GM23248 (cell line): Measurements from ENCODE around the gene AXIN1. TPM values are rescaled to one million over a fixed set of nuclear protein-coding genes. Genes with fewer than 3 reads are reported as not detected.

ENCODE experiments used
- DNase-seq: peaks from one replicate; pipeline ENCODE4 v3.0.0-alpha.2; 2015
- H2AFZ ChIP-seq: fragments of 200-600 bp; sonication (generic); 2 replicates; pipeline ENCODE4 v1.6.1; 2016; ENCODE audit warnings: antibody characterized with exemption
- H3F3A ChIP-seq: fragments of 200-600 bp; sonication (generic); 2 replicates; pipeline ENCODE4 v1.6.1; 2016; ENCODE audit warnings: mild to moderate bottlenecking, antibody characterized with exemption, mixed run types; ENCODE audit not compliant: insufficient read depth
- H3K27ac ChIP-seq: fragments of 200-600 bp; sonication (generic); 2 replicates; pipeline ENCODE4 v1.5.1; 2016; ENCODE audit warnings: mild to moderate bottlenecking
- H3K27me3 ChIP-seq: fragments of 200-600 bp; sonication (generic); replicated peaks from 2 replicates; pipeline ENCODE4 v1.6.1; 2016; ENCODE audit warnings: mild to moderate bottlenecking; ENCODE audit not compliant: insufficient read depth
- H3K36me3 ChIP-seq: fragments of 200-600 bp; sonication (generic); 2 replicates; pipeline ENCODE4 v1.6.1; 2016; ENCODE audit warnings: low read depth, mild to moderate bottlenecking
- H3K4me1 ChIP-seq: fragments of 200-600 bp; sonication (generic); 2 replicates; pipeline ENCODE4 v1.6.1; 2016; ENCODE audit warnings: mild to moderate bottlenecking; ENCODE audit not compliant: insufficient read depth
- H3K4me2 ChIP-seq: fragments of 200-600 bp; sonication (generic); one replicate; pipeline ENCODE4 v1.6.1; 2016; ENCODE audit warnings: mild to moderate bottlenecking; ENCODE audit not compliant: unreplicated experiment
- H3K4me3 ChIP-seq: fragments of 200-600 bp; sonication (generic); 2 replicates; pipeline ENCODE4 v1.5.1; 2016; ENCODE audit warnings: mild to moderate bottlenecking
- H3K79me2 ChIP-seq: fragments of 200-600 bp; sonication (generic); 2 replicates; pipeline ENCODE4 v1.6.1; 2016; ENCODE audit warnings: mild to moderate bottlenecking; ENCODE audit not compliant: insufficient read depth
- H3K9ac ChIP-seq: fragments of 200-600 bp; sonication (generic); 2 replicates; pipeline ENCODE4 v1.6.1; 2016; ENCODE audit warnings: mild to moderate bottlenecking
- H3K9me2 ChIP-seq: fragments of 200-600 bp; sonication (generic); 2 replicates; pipeline ENCODE4 v1.6.1; 2016; ENCODE audit warnings: mixed run types, mild to moderate bottlenecking, moderate library complexity; ENCODE audit not compliant: insufficient read depth
- H3K9me3 ChIP-seq: fragments of 200-600 bp; sonication (generic); one replicate; pipeline ENCODE4 v1.6.1; 2017; ENCODE audit warnings: low read depth
- H4K20me1 ChIP-seq: fragments of 200-600 bp; sonication (generic); 2 replicates; pipeline ENCODE4 v1.6.0; 2016; ENCODE audit not compliant: insufficient read depth
- EZH2 ChIP-seq: fragments of 200-600 bp; sonication (generic); IDR thresholded peaks from 2 replicates; pipeline ENCODE4 v1.6.1; 2018; ENCODE audit warnings: antibody characterized with exemption, mild to moderate bottlenecking; ENCODE audit not compliant: insufficient read depth, poor library complexity, severe bottlenecking
- EZH2phosphoT487 ChIP-seq: fragments of 200-600 bp; sonication (generic); IDR thresholded peaks from 2 replicates; pipeline ENCODE4 v1.6.1; 2018; ENCODE audit warnings: antibody characterized with exemption, moderate library complexity, mild to moderate bottlenecking, low read depth; ENCODE audit not compliant: insufficient read depth
- WGBS, 2 experiments: methylation state at CpG; one replicate each; pipeline ENCODE4 v1.1.6; 2015 to 2017; ENCODE audit warnings: low lambda C conversion rate in 2 of 2, low coverage in 1 of 2; ENCODE audit errors: missing lambda C conversion rate in 2 of 2; 5-methylcytosine and 5-hydroxymethylcytosine counted together
- in situ Hi-C: fragments of 300-500 bp; cut with MboI; formaldehyde crosslinking; loops from 2 replicates; pipeline ENCODE4 v1.15.0; 2020
- polyA plus RNA-seq: library from polyadenylated mRNA; unstranded; fragments of >200 nt; fragmentation: Nextera tagmentation; extraction: Ambion mirVana; gene quantifications from 2 replicates; pipeline ENCODE4 v1.2.1, GENCODE V29; 2016
- total RNA-seq: library from RNA; depleted of rRNA; stranded (reverse); fragments of >200 nt; shearing (Covaris generic); gene quantifications from 2 replicates; pipeline ENCODE4 v1.2.3, GENCODE V29; 2014

Gene AXIN1
- total and polyA plus RNA-seq, 2 experiments from 2014 or later = 3.3 to 27.1 TPM

DNA sequence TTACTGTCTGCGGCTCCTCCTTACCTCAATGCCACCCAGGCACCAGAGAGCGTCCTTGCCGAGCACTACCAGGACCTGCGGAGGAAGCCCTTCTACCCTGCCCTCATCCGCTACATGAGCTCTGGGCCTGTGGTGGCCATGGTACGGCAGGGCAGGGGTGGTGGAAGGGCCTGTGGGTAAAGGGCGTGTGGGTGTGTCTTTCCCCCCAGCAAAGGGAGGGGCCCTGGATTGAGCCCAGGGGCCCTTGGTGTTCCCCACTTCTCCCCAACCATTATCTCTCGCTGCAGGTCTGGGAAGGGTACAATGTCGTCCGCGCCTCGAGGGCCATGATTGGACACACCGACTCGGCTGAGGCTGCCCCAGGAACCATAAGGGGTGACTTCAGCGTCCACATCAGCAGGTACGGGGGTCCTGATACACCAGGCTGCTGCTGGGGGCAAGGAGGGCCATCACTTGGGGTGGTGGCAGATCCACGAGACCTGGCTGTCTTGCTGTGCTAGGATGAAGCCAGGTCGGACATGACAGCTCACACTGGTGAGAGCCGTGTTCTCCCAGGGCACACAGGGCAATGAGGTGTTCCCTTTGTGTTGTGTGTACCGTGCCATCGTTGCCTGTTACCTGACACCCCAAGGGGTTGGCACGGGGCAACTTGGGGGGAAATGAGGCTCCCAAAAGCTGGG, 47.0 kb upstream of the AXIN1 start:
- 96 to 98% methylated on average over 21 to 22 of the region's 22 CpGs for whole genome bisulfite sequencing, 2 experiments
- H3K4me2 ChIP-seq = no peak overlapping the region

DNA sequence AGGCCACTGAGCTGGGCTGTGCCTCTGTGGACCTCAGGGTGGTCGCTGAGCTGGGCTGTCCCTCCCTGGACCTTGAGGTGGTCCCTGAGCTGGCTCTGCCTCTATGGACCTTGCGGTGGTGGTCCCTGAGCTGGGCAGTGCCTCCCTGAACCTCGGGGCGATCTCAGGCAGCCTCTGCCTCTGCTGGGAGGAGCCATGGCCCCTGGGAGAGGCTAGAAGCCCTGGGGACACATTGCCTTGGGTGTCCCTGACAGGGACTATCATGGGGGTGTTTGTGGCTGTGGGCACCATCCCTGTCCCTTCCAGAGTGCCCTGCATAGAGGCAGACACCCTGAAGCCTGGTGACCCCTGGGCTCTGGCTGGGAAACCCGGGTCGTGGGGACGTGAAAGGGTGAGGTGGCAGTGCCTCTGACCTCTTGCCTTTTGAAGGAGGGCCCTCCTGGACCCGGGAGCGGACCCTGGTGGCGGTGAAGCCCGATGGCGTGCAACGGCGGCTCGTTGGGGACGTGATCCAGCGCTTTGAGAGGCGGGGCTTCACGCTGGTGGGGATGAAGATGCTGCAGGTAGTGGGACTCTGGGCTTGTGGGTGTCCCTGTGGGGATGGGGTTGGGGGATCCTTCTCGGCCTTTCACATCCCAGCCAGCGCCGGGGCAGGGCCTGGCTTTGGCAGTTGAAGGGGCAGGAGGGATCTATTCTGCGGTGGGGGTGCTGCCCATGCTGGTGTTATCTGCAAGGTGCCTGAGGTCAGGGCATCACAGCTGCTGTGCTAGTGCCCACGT, 46.2 kb upstream of the AXIN1 start:
- H2AFZ ChIP-seq = no peak overlapping the region
- no peaks in the 10 kb centered on the region for H3K9me2 ChIP-seq
- no peaks in the 10 kb centered on the region for H3K9me3 ChIP-seq
- H3K4me2 ChIP-seq = no peak overlapping the region
- H3K27ac ChIP-seq = peak overlapping the region; percentile 65; the same call in 1 of the 2 replicates
- WGBS, 2 experiments = 89 to 91% methylated on average over 10 to 24 of the region's 24 CpGs
- no peaks in the 10 kb centered on the region for H3K36me3 ChIP-seq
- no peak overlapping the region for H3K9ac ChIP-seq
- H3K4me1 ChIP-seq = peaks cover 9% of the 10 kb centered on the region; the same call in 1 of the 2 replicates
- H4K20me1 ChIP-seq = no peaks in the 10 kb centered on the region
- in situ Hi-C loops = no loop called here
- TF ChIP-seq EZH2phosphoT487 = no peak
- no peak for TF ChIP-seq EZH2
- H3K4me3 ChIP-seq = no peak overlapping the region
- peaks cover 30% of the 10 kb centered on the region for H3K79me2 ChIP-seq
- H3K27me3 ChIP-seq = no peaks in the 10 kb centered on the region
- peaks cover 14% of the 10 kb centered on the region for H3F3A ChIP-seq
- no peak for DNase-seq

More for the DNA sequence above, 47.0 kb upstream of the AXIN1 start:
- Histone ChIP-seq H3F3A (peaks cover 14% of the 10 kb centered on the region), H3K27ac (no peak overlapping the region), H3K9me3 (no peaks in the 10 kb centered on the region), H3K27me3 (no peaks in the 10 kb centered on the region), H3K4me1 (peaks cover 9% of the 10 kb centered on the region; the same call in 1 of the 2 replicates), H3K36me3 (no peaks in the 10 kb centered on the region), H3K4me3 (no peak overlapping the region), H3K79me2 (peaks cover 30% of the 10 kb centered on the region), H3K9me2 (no peaks in the 10 kb centered on the region), H3K9ac (no peak overlapping the region), H4K20me1 (no peaks in the 10 kb centered on the region), H2AFZ (no peak overlapping the region)
- no peak for TF ChIP-seq EZH2phosphoT487
- TF ChIP-seq EZH2 = no peak
- DNase-seq = no peak
- in situ Hi-C loops = no loop called here

DNA sequence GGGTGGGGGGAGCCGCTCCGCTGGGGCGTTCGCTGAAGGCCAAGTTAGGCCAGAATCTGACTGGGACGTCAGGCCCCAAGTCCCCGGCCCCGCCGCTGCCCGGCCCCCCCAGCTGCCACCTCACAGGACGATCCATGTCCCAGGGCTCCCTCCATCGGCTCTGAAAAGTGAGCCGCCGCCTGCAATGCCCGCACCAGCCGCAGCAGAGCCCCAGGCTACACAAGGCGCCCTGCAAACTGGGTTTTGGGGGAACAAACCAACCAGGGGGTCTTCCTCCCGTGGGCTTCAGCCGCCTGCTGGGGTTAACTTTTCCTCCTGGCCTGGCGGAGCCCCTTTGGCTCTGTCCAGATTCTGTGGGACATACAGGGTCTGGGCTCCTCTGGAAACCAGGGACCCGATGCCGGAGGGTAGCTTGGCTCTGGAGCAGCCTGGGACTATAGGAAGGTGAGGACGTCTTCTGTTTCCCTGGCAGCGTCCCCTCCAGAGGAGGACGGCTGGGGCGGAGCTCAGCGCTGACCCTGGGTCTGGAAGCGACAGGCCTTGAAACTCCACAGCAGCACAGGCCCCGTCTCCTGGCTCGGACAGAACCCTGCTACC, 45.3 kb upstream of the AXIN1 start:
- Histone ChIP-seq H3K9ac (peak overlapping the region; percentile 75), H4K20me1 (no peaks in the 10 kb centered on the region), H3K4me2 (peak overlapping the region; percentile 90), H2AFZ (no peak overlapping the region), H3K27me3 (no peaks in the 10 kb centered on the region), H3K79me2 (peaks cover 26% of the 10 kb centered on the region), H3F3A (peaks cover 14% of the 10 kb centered on the region), H3K9me3 (no peaks in the 10 kb centered on the region), H3K27ac (peak overlapping the region; percentile 65), H3K9me2 (no peaks in the 10 kb centered on the region), H3K36me3 (no peaks in the 10 kb centered on the region), H3K4me3 (peak overlapping the region; percentile 64), H3K4me1 (peaks cover 9% of the 10 kb centered on the region; the same call in 1 of the 2 replicates)
- in situ Hi-C loops = no loop called here
- DNase-seq = peak; percentile 92
- TF ChIP-seq EZH2 (no peak), EZH2phosphoT487 (no peak)
- 17 to 30% methylated on average over 18 to 29 of the region's 29 CpGs for WGBS, 2 experiments

DNA sequence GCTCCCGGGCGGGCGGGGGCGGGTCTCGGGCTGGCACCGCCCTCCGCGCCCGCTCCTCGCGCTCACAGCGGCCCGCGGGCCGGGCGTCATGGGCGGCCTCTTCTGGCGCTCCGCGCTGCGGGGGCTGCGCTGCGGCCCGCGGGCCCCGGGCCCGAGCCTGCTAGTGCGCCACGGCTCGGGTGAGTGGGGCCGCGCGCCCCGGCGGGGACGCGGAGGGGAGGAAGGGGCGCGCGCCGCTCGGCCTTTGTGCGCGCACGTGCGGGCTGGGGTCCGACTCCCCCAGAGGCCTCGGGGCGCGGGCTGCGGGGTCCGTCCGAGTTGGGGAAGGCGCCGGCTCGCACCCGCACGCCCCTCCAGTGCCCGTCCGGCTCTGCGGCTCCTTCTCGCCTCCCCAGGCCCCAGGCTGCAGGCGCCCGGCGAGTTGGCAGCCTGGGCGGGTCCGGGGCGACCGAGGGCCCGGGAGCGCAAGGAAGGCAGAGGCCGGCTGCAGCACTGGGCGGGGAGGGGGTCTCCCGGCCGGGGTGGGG, 44.7 kb upstream of the AXIN1 start, which contains the start of gene NME4:
TSS of gene NME4 (plus strand) at position 65 of the 527 bp plus-strand sequence. CDS start at position 89, 24 bp downstream.
- Histone ChIP-seq H3K79me2 (peaks cover 19% of the 10 kb centered on the region), H3K36me3 (no peaks in the 10 kb centered on the region), H4K20me1 (no peaks in the 10 kb centered on the region), H3K4me2 (peak within 1 kb of the TSS; percentile 90), H3K27ac (peak within 1 kb of the TSS; percentile 83), H3K27me3 (no peaks in the 10 kb centered on the region), H3K9me3 (no peaks in the 10 kb centered on the region), H3F3A (peaks cover 14% of the 10 kb centered on the region), H3K9me2 (no peaks in the 10 kb centered on the region), H2AFZ (peak within 1 kb of the TSS; percentile 89), H3K4me3 (peak within 1 kb of the TSS; percentile 77), H3K4me1 (peaks cover 9% of the 10 kb centered on the region; the same call in 1 of the 2 replicates), H3K9ac (peak within 1 kb of the TSS; percentile 84)
- TF ChIP-seq EZH2 = no peak
- no peak for TF ChIP-seq EZH2phosphoT487
- in situ Hi-C loops = no loop called here
- DNase-seq = peak; percentile 77
- 1% methylated on average over 27 to 45 of the region's 75 CpGs for WGBS, 2 experiments
